BLaER1 (cell line): ENCODE measurements around the gene FYN.

Source experiments
- H3K27ac ChIP-seq: shearing (Covaris generic); formaldehyde crosslinking; 2 replicates; pipeline ENCODE4 v1.8.1; 2022
- H3K27me3 ChIP-seq: shearing (Covaris generic); formaldehyde crosslinking; 2 replicates; pipeline ENCODE4 v1.8.1; 2022
- H3K36me3 ChIP-seq: shearing (Covaris generic); formaldehyde crosslinking; 2 replicates; pipeline ENCODE4 v1.8.1; 2022
- H3K4me1 ChIP-seq: shearing (Covaris generic); formaldehyde crosslinking; 2 replicates; pipeline ENCODE4 v1.8.1; 2022
- H3K4me2 ChIP-seq: shearing (Covaris generic); formaldehyde crosslinking; 2 replicates; pipeline ENCODE4 v1.8.1; 2022
- H3K4me3 ChIP-seq: shearing (Covaris generic); formaldehyde crosslinking; 2 replicates; pipeline ENCODE4 v1.8.1; 2022
- H3K9ac ChIP-seq: shearing (Covaris generic); formaldehyde crosslinking; 2 replicates; pipeline ENCODE4 v1.8.1; 2022
- H3K9me3 ChIP-seq: shearing (Covaris generic); formaldehyde crosslinking; 2 replicates; pipeline ENCODE4 v1.8.1; 2022
- H4K20me1 ChIP-seq: shearing (Covaris generic); formaldehyde crosslinking; 2 replicates; pipeline ENCODE4 v1.8.1; 2022
- Cebpa-rat ChIP-seq: shearing (Covaris generic); IDR thresholded peaks from 2 replicates; pipeline ENCODE4 v1.8.1; 2022

Gene FYN

GRCh38 chr6:111769365-111770152 is 103.7 kb downstream of the FYN start:
- Histone ChIP-seq H3K4me1 (peaks cover 21% of the 10 kb centered on the region), H3K4me3 (no peak overlapping the region), H4K20me1 (peaks cover 19% of the 10 kb centered on the region), H3K27ac (no peak overlapping the region), H3K9me3 (no peaks in the 10 kb centered on the region; the same call in 1 of the 2 replicates), H3K27me3 (no peaks in the 10 kb centered on the region), H3K36me3 (peaks cover 62% of the 10 kb centered on the region), H3K9ac (no peak overlapping the region), H3K4me2 (no peak overlapping the region)
- TF ChIP-seq Cebpa-rat, result no peak

- Histone ChIP-seq H3K4me3 (no peak overlapping the region), H4K20me1 (0 out of 2 replicates have a peak, but pooled peaks cover 10% of the 10 kb centered on the region), H3K9me3 (no peaks in the 10 kb centered on the region; the same call in 1 of the 2 replicates), H3K9ac (no peak overlapping the region), H3K27ac (no peak overlapping the region), H3K27me3 (no peaks in the 10 kb centered on the region), H3K4me2 (no peak overlapping the region), H3K4me1 (peaks cover 21% of the 10 kb centered on the region), H3K36me3 (peaks cover 56% of the 10 kb centered on the region)
- TF ChIP-seq Cebpa-rat, result no peak
These were observed 104.9 kb downstream of the FYN start for GRCh38 chr6:111768431-111768770.

GRCh38 chr6:111767752-111768430 is 105.4 kb downstream of the FYN start:
- no peaks in the 10 kb centered on the region for H3K27me3 ChIP-seq
- no peaks in the 10 kb centered on the region; the same call in 1 of the 2 replicates for H3K9me3 ChIP-seq
- no peak overlapping the region for H3K4me2 ChIP-seq
- no peak overlapping the region for H3K4me3 ChIP-seq
- peaks cover 12% of the 10 kb centered on the region; the same call in 1 of the 2 replicates for H4K20me1 ChIP-seq
- TF ChIP-seq Cebpa-rat, result no peak
- H3K4me1 ChIP-seq, result peaks cover 25% of the 10 kb centered on the region
- no peak overlapping the region for H3K27ac ChIP-seq
- H3K9ac ChIP-seq, result no peak overlapping the region
- H3K36me3 ChIP-seq, result peaks cover 56% of the 10 kb centered on the region

GRCh38 chr6:111766201-111766857 is 106.9 kb downstream of the FYN start:
- Histone ChIP-seq H3K4me1 (peaks cover 41% of the 10 kb centered on the region), H4K20me1 (peaks cover 27% of the 10 kb centered on the region), H3K9me3 (no peaks in the 10 kb centered on the region; the same call in 1 of the 2 replicates), H3K4me3 (no peak overlapping the region), H3K9ac (no peak overlapping the region), H3K27ac (no peak overlapping the region), H3K36me3 (peaks cover 50% of the 10 kb centered on the region), H3K4me2 (no peak overlapping the region), H3K27me3 (no peaks in the 10 kb centered on the region)
- no peak for TF ChIP-seq Cebpa-rat

- H4K20me1 ChIP-seq, result peaks cover 27% of the 10 kb centered on the region
- no peak overlapping the region for H3K4me2 ChIP-seq
These were observed 107.5 kb downstream of the FYN start for GRCh38 chr6:111765763-111766162.

GRCh38 chr6:111764238-111765175 is 108.7 kb downstream of the FYN start:
- peaks cover 36% of the 10 kb centered on the region for H4K20me1 ChIP-seq
- H3K4me3 ChIP-seq, result no peak overlapping the region
- peaks cover 51% of the 10 kb centered on the region for H3K36me3 ChIP-seq
- no peak overlapping the region for H3K9ac ChIP-seq
- no peaks in the 10 kb centered on the region for H3K27me3 ChIP-seq
- H3K9me3 ChIP-seq, result no peaks in the 10 kb centered on the region; the same call in 1 of the 2 replicates
- no peak for TF ChIP-seq Cebpa-rat
- no peak overlapping the region for H3K4me2 ChIP-seq
- no peak overlapping the region for H3K27ac ChIP-seq
- peaks cover 59% of the 10 kb centered on the region for H3K4me1 ChIP-seq

More at GRCh38 chr6:111765763-111766162, 107.5 kb downstream of the FYN start:
- no peak overlapping the region for H3K9ac ChIP-seq
- no peak for TF ChIP-seq Cebpa-rat
- H3K27ac ChIP-seq, result no peak overlapping the region
- H3K36me3 ChIP-seq, result peaks cover 52% of the 10 kb centered on the region
- no peaks in the 10 kb centered on the region for H3K27me3 ChIP-seq
- H3K4me1 ChIP-seq, result peaks cover 46% of the 10 kb centered on the region
- H3K9me3 ChIP-seq, result no peaks in the 10 kb centered on the region; the same call in 1 of the 2 replicates
- H3K4me3 ChIP-seq, result no peak overlapping the region

GRCh38 chr6:111763381-111763780 is 109.9 kb downstream of the FYN start:
- Histone ChIP-seq H3K27me3 (no peaks in the 10 kb centered on the region), H3K4me2 (0 out of 2 replicates have a peak overlapping the region, but pooled peaks have one; percentile 66), H3K36me3 (peaks cover 53% of the 10 kb centered on the region), H3K9ac (no peak overlapping the region), H4K20me1 (peaks cover 47% of the 10 kb centered on the region), H3K4me3 (no peak overlapping the region), H3K4me1 (peaks cover 70% of the 10 kb centered on the region), H3K9me3 (no peaks in the 10 kb centered on the region; the same call in 1 of the 2 replicates), H3K27ac (no peak overlapping the region)
- TF ChIP-seq Cebpa-rat, result no peak

GRCh38 chr6:111761783-111762312 is 111.4 kb downstream of the FYN start:
- Histone ChIP-seq H4K20me1 (peaks cover 48% of the 10 kb centered on the region), H3K4me2 (peak overlapping the region; percentile 66), H3K27ac (peak overlapping the region; percentile 28; the same call in 1 of the 2 replicates), H3K9ac (no peak overlapping the region), H3K36me3 (peaks cover 41% of the 10 kb centered on the region), H3K4me1 (peaks cover 70% of the 10 kb centered on the region), H3K9me3 (no peaks in the 10 kb centered on the region; the same call in 1 of the 2 replicates), H3K27me3 (no peaks in the 10 kb centered on the region), H3K4me3 (no peak overlapping the region)
- no peak for TF ChIP-seq Cebpa-rat
